ENCODE measurements around the gene NELFE. TPM values are rescaled to one million over a fixed set of nuclear protein-coding genes. Genes with fewer than 3 reads are reported as not detected.
A peak's percentile ranks its signal among the peaks of the same experiment; 100 is the strongest.

NELFE gene
- total RNA-seq, 2 experiments from 2014 or later, result 76.1 to 94.8 TPM

DNA sequence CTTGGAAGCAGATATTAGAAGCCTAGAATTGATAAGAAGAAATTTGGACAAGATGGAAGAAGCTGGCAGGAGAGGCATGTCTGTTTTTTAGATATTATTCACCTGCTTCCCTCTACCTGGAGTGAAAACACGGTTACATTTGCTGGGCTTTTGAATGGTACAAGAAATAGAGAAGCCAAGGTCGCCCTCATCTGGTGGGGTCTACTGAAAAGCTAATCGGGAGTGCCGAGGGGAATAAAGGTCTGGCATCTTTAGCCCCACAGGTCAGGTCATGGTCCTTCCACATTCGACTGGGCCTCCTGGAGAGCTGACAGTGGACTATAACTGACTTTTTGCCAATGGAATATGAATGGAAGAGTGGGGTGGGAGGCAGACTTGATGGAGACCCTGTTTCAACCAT is 35.8 kb downstream of the NELFE start:
- Histone ChIP-seq H3K79me2 (ENCODE audit: insufficient read depth, low read depth, low read length) (no peaks in the 10 kb centered on the region), H3K4me3 (ENCODE audit: low read depth, low read length, poor library complexity, severe bottlenecking) (no peak overlapping the region), H3K4me2 (ENCODE audit: low read length) (no peak overlapping the region), H2AFZ (ENCODE audit: low read length) (no peak overlapping the region), H3K27ac (ENCODE audit: low read depth, low read length, poor library complexity, severe bottlenecking) (no peak overlapping the region), H3K9me3 (ENCODE audit: low read length) (no peaks in the 10 kb centered on the region), H3K4me1 (ENCODE audit: insufficient read depth, low read length, poor library complexity, severe bottlenecking) (no peaks in the 10 kb centered on the region), H4K20me1 (ENCODE audit: insufficient read depth, low read length) (no peaks in the 10 kb centered on the region), H3K36me3 (ENCODE audit: insufficient read depth, low read length) (no peaks in the 10 kb centered on the region), H3K9me2 (ENCODE audit: insufficient read depth, low read length) (no peaks in the 10 kb centered on the region)
- DNase-seq (ENCODE audit: low spot score), result peak; percentile 59
- CTCF ChIA-PET (ENCODE audit: unreplicated experiment), result interaction anchor here (0.7 to 1.1 kb wide), 2 partner anchors 20 to 49 kb away, joined by 3 read pairs; partner anchors contain the start of gene DXO
- TF ChIP-seq, protein P1, sequence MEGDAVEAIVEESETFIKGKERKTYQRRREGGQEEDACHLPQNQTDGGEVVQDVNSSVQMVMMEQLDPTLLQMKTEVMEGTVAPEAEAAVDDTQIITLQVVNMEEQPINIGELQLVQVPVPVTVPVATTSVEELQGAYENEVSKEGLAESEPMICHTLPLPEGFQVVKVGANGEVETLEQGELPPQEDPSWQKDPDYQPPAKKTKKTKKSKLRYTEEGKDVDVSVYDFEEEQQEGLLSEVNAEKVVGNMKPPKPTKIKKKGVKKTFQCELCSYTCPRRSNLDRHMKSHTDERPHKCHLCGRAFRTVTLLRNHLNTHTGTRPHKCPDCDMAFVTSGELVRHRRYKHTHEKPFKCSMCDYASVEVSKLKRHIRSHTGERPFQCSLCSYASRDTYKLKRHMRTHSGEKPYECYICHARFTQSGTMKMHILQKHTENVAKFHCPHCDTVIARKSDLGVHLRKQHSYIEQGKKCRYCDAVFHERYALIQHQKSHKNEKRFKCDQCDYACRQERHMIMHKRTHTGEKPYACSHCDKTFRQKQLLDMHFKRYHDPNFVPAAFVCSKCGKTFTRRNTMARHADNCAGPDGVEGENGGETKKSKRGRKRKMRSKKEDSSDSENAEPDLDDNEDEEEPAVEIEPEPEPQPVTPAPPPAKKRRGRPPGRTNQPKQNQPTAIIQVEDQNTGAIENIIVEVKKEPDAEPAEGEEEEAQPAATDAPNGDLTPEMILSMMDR (conservative IDR thresholded peaks at IDR 0.05; ENCODE audit: low read length), result peak; percentile 76
- no peak for TF ChIP-seq EZH2phosphoT487 (IDR thresholded peaks at IDR 0.05; ENCODE audit: borderline replicate concordance, low read depth, low read length)
- BruUV-seq (replicated peaks), result no TSS peak
- POLR2A ChIA-PET, result interaction anchor here (0.9 kb wide), 1 partner anchor 185 kb away, joined by 5 read pairs; no protein-coding TSS in a partner anchor
- intact Hi-C loops (cut with micrococcal nuclease; ENCODE audit: unreplicated experiment), result no loop called here

DNA sequence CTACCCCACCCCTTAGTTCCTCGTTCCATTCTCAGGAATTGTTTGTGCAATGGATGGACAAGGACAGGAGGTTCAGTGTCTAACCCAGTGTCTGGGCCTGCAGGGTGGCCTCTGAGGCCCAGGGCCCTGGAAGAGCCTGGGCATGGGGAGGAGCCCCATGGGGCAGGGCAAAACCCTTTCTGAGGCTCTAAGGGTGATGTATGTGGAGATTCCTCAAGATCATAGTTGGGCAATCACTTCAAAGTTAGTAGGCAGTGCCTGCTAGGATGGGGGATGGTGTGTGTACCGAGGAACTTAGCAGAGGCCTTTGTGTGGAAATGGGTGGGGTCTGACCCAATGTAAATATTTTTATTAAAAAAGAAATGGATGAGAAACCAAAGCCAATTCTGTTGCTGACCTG is 38.0 kb downstream of the NELFE start:
- H3K79me2 ChIP-seq (ENCODE audit: insufficient read depth, low read depth, low read length), result no peaks in the 10 kb centered on the region
- BruUV-seq (replicated peaks), result no TSS peak
- CTCF ChIA-PET (ENCODE audit: unreplicated experiment), result no interaction called here

More for the DNA sequence above, 38.0 kb downstream of the NELFE start:
- intact Hi-C loops (cut with micrococcal nuclease; ENCODE audit: unreplicated experiment), result no loop called here
- H3K9me3 ChIP-seq (ENCODE audit: low read length), result no peaks in the 10 kb centered on the region
- no peak for DNase-seq (ENCODE audit: low spot score)
- H3K4me2 ChIP-seq (ENCODE audit: low read length), result no peak overlapping the region
- H3K27ac ChIP-seq (ENCODE audit: low read depth, low read length, poor library complexity, severe bottlenecking), result no peak overlapping the region
- no peaks in the 10 kb centered on the region for H3K9me2 ChIP-seq (ENCODE audit: insufficient read depth, low read length)
- TF ChIP-seq, protein P1 (conservative IDR thresholded peaks at IDR 0.05; ENCODE audit: low read length), result no peak
- TF ChIP-seq EZH2phosphoT487 (IDR thresholded peaks at IDR 0.05; ENCODE audit: borderline replicate concordance, low read depth, low read length), result no peak
- H4K20me1 ChIP-seq (ENCODE audit: insufficient read depth, low read length), result no peaks in the 10 kb centered on the region
- no peak overlapping the region for H3K4me3 ChIP-seq (ENCODE audit: low read depth, low read length, poor library complexity, severe bottlenecking)
- H3K36me3 ChIP-seq (ENCODE audit: insufficient read depth, low read length), result no peaks in the 10 kb centered on the region
- H2AFZ ChIP-seq (ENCODE audit: low read length), result no peak overlapping the region
- no peaks in the 10 kb centered on the region for H3K4me1 ChIP-seq (ENCODE audit: insufficient read depth, low read length, poor library complexity, severe bottlenecking)
- POLR2A ChIA-PET, result no interaction called here
